Upper lobe of left lung (tissue), 6 donors: ENCODE measurements around the gene CADM1. TPM values are rescaled to one million over a fixed set of nuclear protein-coding genes. Genes with fewer than 3 reads are reported as not detected.

Source experiments
- ATAC-seq, 2 donors: fragments of 200-7000 bp; cut with Tn5 transposase; one replicate each; pipeline ENCODE4 v1.9.1; 2022; ENCODE audit warnings: mild to moderate bottlenecking in 2 of 2, moderate library complexity in 2 of 2; ENCODE audit not compliant: low FRiP score in 2 of 2
- DNase-seq, 2 donors: peaks; one replicate each; pipeline ENCODE4 v3.0.0-alpha.2; 2019 to 2020
- H3K27ac ChIP-seq, 4 donors: fragments of 200-600 bp; sonication (generic); one replicate each; pipeline ENCODE4 v1.5.1; 2016 to 2019
- H3K27me3 ChIP-seq, 4 donors: fragments of 200-600 bp; sonication (generic); one replicate each; pipeline ENCODE4 v1.5.1; 2017 to 2019
- H3K36me3 ChIP-seq, 4 donors: fragments of 200-600 bp; sonication (generic); one replicate each; pipeline ENCODE4 v1.5.1; 2016 to 2019
- H3K4me1 ChIP-seq, 4 donors: fragments of 200-600 bp; sonication (generic); one replicate each; pipeline ENCODE4 v1.5.1; 2018 to 2019
- H3K4me3 ChIP-seq, 4 donors: fragments of 200-600 bp; sonication (generic); one replicate each; pipeline ENCODE4 v1.5.1; 2017 to 2019; ENCODE audit warnings: mild to moderate bottlenecking in 2 of 4, moderate library complexity in 1 of 4
- H3K9me3 ChIP-seq, 4 donors: fragments of 200-600 bp; sonication (generic); one replicate each; pipeline ENCODE4 v1.5.1; 2018 to 2019
- EP300 ChIP-seq, 4 donors: sonication (generic); formaldehyde crosslinking; IDR thresholded peaks; one replicate each; pipeline ENCODE4 v1.5.1; 2017; ENCODE audit warnings: antibody characterized with exemption in 4 of 4, control low read depth in 2 of 4
- POLR2A ChIP-seq, 4 donors: fragments of 450-650 bp; IDR thresholded peaks; one replicate each; pipeline ENCODE4 v1.5.1; 2016 to 2017; ENCODE audit warnings: antibody characterized with exemption in 4 of 4, mild to moderate bottlenecking in 2 of 4
- POLR2AphosphoS5 ChIP-seq, 2 donors: sonication (generic); formaldehyde crosslinking; IDR thresholded peaks; one replicate each; pipeline ENCODE4 v1.5.1; 2017; ENCODE audit warnings: antibody characterized with exemption in 2 of 2
- WGBS, 2 donors: methylation state at CpG; one replicate each; pipeline ENCODE4 v1.1.5; 2017 to 2018; 5-methylcytosine and 5-hydroxymethylcytosine counted together
- total RNA-seq, 6 donors: library from RNA; depleted of rRNA in 4 of 6; stranded (reverse); fragments of >200 nt in 4 of 6; gene quantifications; one replicate each; pipeline versions ENCODE4 v1.1.0 to v1.2.1, GENCODE V29; 2016 to 2021
- TF ChIP-seq, protein P1 (sequence below), 6 experiments: fragments of 450-650 bp in 4 of 6; fragments of 200-600 bp in 2 of 6; sonication (generic) in 2 of 6; IDR thresholded peaks; one replicate each; pipeline ENCODE4 v1.5.1; 2016 to 2019; ENCODE audit warnings: antibody characterized with exemption in 6 of 6
- donor health status: DM: no; HTN: no; CAD: no; lungs with moderate emphysema.
- donor health status: DM: no; HTN: yes; CAD: no; lungs with severe emphysema.

The CADM1 gene
- total RNA-seq, 6 donors from 2014 or later = 69.9 to 212 (median 125) TPM

DNA sequence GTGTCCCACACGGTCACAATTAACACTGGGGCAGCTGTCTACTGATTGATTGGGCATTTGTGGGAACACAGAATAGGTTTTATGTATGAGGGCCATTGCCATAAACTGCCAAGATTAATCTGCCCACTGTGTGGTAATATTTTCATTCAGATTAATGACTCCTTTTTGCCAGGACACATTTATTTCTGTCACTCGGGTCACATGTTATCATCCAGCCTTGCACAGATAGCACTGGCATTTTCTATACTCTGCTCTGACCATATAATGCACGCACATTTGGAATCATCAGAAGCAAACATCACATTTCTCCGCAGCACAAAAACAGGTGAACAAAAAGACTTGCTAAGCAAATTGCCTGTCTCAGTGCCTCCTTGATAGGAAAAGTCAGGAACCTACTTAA lies 138.3 kb downstream of the CADM1 start:
- ATAC-seq (no peak), DNase-seq (no peak)
- H3K36me3 ChIP-seq = no peaks in the 10 kb centered on the region
- no peaks in the 10 kb centered on the region for H3K9me3 ChIP-seq
- H3K4me1 ChIP-seq = no peaks in the 10 kb centered on the region
- H3K4me3 ChIP-seq = no peak overlapping the region
- TF ChIP-seq EP300 (IDR thresholded peaks at IDR 0.05) = no peak
- TF ChIP-seq, protein P1, sequence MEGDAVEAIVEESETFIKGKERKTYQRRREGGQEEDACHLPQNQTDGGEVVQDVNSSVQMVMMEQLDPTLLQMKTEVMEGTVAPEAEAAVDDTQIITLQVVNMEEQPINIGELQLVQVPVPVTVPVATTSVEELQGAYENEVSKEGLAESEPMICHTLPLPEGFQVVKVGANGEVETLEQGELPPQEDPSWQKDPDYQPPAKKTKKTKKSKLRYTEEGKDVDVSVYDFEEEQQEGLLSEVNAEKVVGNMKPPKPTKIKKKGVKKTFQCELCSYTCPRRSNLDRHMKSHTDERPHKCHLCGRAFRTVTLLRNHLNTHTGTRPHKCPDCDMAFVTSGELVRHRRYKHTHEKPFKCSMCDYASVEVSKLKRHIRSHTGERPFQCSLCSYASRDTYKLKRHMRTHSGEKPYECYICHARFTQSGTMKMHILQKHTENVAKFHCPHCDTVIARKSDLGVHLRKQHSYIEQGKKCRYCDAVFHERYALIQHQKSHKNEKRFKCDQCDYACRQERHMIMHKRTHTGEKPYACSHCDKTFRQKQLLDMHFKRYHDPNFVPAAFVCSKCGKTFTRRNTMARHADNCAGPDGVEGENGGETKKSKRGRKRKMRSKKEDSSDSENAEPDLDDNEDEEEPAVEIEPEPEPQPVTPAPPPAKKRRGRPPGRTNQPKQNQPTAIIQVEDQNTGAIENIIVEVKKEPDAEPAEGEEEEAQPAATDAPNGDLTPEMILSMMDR (IDR thresholded peaks at IDR 0.05) = no peak
- TF ChIP-seq POLR2A (IDR thresholded peaks at IDR 0.05) = no peak
- no peak for TF ChIP-seq POLR2AphosphoS5 (IDR thresholded peaks at IDR 0.05)
- 91 to 95% methylated on average over 4 of the region's 4 CpGs for WGBS, 2 donors
- H3K27me3 ChIP-seq = no peaks in the 10 kb centered on the region
- no peak overlapping the region for H3K27ac ChIP-seq

DNA sequence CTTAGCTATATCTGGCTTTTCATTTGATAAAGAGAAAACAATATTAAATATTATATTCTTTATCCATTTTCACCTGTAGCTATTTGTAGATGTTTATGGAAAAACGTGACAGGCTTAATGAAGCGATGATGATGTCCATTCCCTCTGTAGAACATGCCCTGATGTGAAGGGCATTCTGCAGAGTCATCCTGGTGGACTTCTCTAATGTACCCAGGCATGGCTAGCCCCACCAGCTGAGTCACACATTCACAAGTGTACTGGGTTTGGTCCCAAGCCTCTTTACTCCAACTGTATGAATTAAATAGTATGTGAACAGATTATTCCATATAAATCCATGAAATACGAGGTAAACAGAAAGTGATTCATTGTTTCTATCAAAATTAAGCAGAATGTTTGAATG lies 139.3 kb downstream of the CADM1 start:
- DNase-seq (no peak), ATAC-seq (no peak)
- H3K9me3 ChIP-seq = no peaks in the 10 kb centered on the region
- WGBS, 2 donors = 89 to 90% methylated on average over 3 of the region's 3 CpGs
- TF ChIP-seq POLR2AphosphoS5 (IDR thresholded peaks at IDR 0.05) (no peak), EP300 (IDR thresholded peaks at IDR 0.05) (no peak)
- H3K27me3 ChIP-seq = no peaks in the 10 kb centered on the region
- no peak overlapping the region for H3K27ac ChIP-seq
- H3K4me1 ChIP-seq = no peaks in the 10 kb centered on the region
- no peak overlapping the region for H3K4me3 ChIP-seq
- no peaks in the 10 kb centered on the region for H3K36me3 ChIP-seq

DNA sequence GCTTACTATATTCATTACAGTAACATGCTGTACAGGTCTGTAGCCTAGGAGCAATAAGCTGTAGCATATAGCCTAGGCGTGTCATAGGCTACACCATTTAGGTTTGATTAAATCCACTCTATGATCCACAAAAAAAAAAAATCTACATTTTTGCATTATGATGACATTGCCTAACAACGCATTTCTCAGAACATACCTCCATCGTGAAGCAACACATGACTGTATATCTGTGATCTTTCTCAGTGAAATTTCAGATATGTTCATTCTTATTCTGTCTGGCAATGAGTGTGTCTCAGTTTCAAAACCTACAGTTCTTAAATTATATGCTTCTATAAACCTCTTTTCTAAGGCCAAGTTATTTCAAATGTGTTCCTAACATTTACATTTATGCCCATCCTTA lies 140.3 kb downstream of the CADM1 start:
- WGBS, 2 donors = 87 to 95% methylated on average over 3 of the region's 3 CpGs
- no peak for DNase-seq
- H3K27ac ChIP-seq = no peak overlapping the region
- H3K27me3 ChIP-seq = no peaks in the 10 kb centered on the region
- H3K36me3 ChIP-seq = no peaks in the 10 kb centered on the region
- TF ChIP-seq, protein P1 (IDR thresholded peaks at IDR 0.05) = no peak
- TF ChIP-seq POLR2AphosphoS5 (IDR thresholded peaks at IDR 0.05) (no peak), EP300 (IDR thresholded peaks at IDR 0.05) (no peak), POLR2A (IDR thresholded peaks at IDR 0.05) (no peak)
- H3K4me1 ChIP-seq = no peaks in the 10 kb centered on the region
- no peaks in the 10 kb centered on the region for H3K9me3 ChIP-seq
- no peak overlapping the region for H3K4me3 ChIP-seq
- ATAC-seq = no peak

DNA sequence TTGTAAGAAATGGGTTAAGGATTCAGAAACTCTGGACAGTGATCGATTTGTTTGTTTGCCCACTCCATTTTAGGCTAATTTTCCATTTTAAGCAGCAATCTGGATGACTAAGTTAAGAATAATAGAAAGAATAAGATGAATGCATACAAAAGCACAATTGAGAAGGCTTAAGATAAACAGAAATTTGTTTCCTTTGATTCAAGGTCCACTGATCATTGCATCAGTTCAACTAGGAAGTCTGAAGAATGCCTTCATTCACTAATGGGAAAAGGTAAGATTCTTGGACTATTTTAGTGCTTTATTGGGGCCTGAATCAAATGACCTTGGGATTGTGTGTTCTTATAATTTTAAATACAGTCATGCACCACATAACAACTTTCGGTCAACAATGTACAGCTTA lies 140.8 kb downstream of the CADM1 start:
- TF ChIP-seq EP300 (IDR thresholded peaks at IDR 0.05) = no peak
- TF ChIP-seq POLR2AphosphoS5 (IDR thresholded peaks at IDR 0.05) = no peak
- no peak for TF ChIP-seq POLR2A (IDR thresholded peaks at IDR 0.05)
- TF ChIP-seq, protein P1 (IDR thresholded peaks at IDR 0.05) = no peak
- no peak for ATAC-seq
- Histone ChIP-seq H3K4me3 (no peak overlapping the region), H3K27me3 (no peaks in the 10 kb centered on the region), H3K27ac (no peak overlapping the region), H3K9me3 (no peaks in the 10 kb centered on the region), H3K4me1 (no peaks in the 10 kb centered on the region), H3K36me3 (no peaks in the 10 kb centered on the region)
- DNase-seq = no peak
- WGBS, 2 donors = 75 to 90% methylated on average over 2 of the region's 2 CpGs

DNA sequence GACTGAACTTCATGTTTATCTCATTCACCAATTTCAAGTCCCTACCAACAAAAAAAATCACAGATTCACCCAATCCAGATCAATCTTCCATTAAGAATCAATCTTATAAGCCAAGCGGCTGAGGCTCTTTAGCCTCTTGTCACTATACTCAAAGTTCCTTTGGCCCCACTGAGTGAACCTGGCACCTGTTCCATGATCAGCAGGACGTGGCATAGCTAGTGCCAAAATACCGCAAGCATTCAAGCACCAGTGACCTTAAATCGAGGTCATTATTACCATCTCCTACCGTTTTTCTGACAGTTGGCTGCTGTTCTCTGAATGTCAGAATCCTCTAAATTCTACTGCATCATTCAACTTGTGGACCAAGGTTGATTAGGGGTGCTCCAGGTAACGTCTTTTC lies 141.2 kb downstream of the CADM1 start:
- TF ChIP-seq POLR2A (IDR thresholded peaks at IDR 0.05) = no peak
- TF ChIP-seq, protein P1 (IDR thresholded peaks at IDR 0.05) = no peak
- no peak for TF ChIP-seq EP300 (IDR thresholded peaks at IDR 0.05)
- TF ChIP-seq POLR2AphosphoS5 (IDR thresholded peaks at IDR 0.05) = no peak

More for the DNA sequence above, 141.2 kb downstream of the CADM1 start:
- WGBS, 2 donors = 79 to 83% methylated on average over 6 of the region's 6 CpGs
- Histone ChIP-seq H3K4me3 (no peak overlapping the region), H3K4me1 (no peaks in the 10 kb centered on the region), H3K36me3 (no peaks in the 10 kb centered on the region), H3K9me3 (no peaks in the 10 kb centered on the region), H3K27ac (no peak overlapping the region), H3K27me3 (no peaks in the 10 kb centered on the region)
- no peak for DNase-seq
- no peak for ATAC-seq
